ENCODE results near the gene DDX23.

- TF ChIP-seq CTCF (IDR thresholded peaks at IDR 0.05; ENCODE audit: poor library complexity) (no peak), EZH2phosphoT487 (IDR thresholded peaks at IDR 0.05; ENCODE audit: low read depth, severe bottlenecking, unreplicated experiment) (no peak)
Measured at GRCh38 chr12:48796976-48797375, 55.0 kb downstream of the DDX23 start.
